GM10248 (cell line): Measurements from ENCODE around the gene ANKH.

Experiments
- CTCF ChIA-PET: fragments of 300-600 bp; sonication (Branson Sonifier 250); formaldehyde crosslinking; extraction: SDS; loops from one replicate; lab custom pipeline; 2021; ENCODE audit warnings: antibody characterized with exemption; lab: Yijun Ruan, JAX
- POLR2A ChIA-PET: fragments of 350-650 bp; sonication (Branson Sonifier 250); formaldehyde crosslinking; extraction: SDS; loops from one replicate; lab custom pipeline; 2020; ENCODE audit warnings: antibody characterized with exemption; lab: Yijun Ruan, JAX
- DNase-seq: peaks from one replicate; pipeline ENCODE4 v3.0.0; 2012; ENCODE audit errors: extremely low spot score
- TF ChIP-seq, protein P1 (sequence below): IDR thresholded peaks from 2 replicates; pipeline ENCODE4 v1.5.1; 2012; ENCODE audit warnings: mild to moderate bottlenecking, low read depth; ENCODE audit errors: extremely low read depth, missing control alignments, control extremely low read depth

Gene ANKH

DNA sequence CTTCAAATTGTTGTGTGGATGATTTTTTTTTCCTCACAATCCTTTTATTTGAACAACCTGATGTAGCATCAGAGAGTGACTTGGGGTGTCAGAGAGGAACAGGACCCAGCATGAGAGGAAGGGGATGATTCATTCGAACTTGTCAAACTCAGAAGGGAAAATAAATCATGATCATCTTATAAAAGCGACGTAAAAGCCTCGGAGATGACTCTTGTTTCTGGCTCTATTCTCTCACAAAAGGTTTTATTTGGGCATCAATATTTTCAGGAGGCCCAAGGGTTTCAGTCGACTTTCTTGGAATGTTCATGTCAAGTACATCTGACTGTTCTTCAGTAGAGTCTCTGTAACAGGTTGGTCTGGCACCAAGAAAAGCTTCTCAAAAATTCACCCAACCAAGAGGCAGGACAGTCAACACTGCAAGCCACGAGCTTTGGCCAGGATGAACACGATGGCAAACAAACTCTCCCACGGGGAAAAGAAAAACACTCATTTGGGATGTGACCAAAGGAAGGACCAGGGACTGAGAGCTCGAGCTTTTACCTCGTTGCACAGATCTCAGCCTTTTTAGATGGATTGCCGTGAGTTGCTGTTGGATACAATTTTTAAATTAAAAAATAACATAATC, 55.1 kb downstream of the ANKH start:
- TF ChIP-seq, protein P1, sequence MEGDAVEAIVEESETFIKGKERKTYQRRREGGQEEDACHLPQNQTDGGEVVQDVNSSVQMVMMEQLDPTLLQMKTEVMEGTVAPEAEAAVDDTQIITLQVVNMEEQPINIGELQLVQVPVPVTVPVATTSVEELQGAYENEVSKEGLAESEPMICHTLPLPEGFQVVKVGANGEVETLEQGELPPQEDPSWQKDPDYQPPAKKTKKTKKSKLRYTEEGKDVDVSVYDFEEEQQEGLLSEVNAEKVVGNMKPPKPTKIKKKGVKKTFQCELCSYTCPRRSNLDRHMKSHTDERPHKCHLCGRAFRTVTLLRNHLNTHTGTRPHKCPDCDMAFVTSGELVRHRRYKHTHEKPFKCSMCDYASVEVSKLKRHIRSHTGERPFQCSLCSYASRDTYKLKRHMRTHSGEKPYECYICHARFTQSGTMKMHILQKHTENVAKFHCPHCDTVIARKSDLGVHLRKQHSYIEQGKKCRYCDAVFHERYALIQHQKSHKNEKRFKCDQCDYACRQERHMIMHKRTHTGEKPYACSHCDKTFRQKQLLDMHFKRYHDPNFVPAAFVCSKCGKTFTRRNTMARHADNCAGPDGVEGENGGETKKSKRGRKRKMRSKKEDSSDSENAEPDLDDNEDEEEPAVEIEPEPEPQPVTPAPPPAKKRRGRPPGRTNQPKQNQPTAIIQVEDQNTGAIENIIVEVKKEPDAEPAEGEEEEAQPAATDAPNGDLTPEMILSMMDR: no peak
- ChIA-PET CTCF (interaction anchor here (1.4 to 2.3 kb wide), 4 partner anchors 10 to 168 kb away, joined by 3 to 6 read pairs (median 5); no protein-coding TSS in a partner anchor), POLR2A (no interaction called here)
- DNase-seq: no peak

DNA sequence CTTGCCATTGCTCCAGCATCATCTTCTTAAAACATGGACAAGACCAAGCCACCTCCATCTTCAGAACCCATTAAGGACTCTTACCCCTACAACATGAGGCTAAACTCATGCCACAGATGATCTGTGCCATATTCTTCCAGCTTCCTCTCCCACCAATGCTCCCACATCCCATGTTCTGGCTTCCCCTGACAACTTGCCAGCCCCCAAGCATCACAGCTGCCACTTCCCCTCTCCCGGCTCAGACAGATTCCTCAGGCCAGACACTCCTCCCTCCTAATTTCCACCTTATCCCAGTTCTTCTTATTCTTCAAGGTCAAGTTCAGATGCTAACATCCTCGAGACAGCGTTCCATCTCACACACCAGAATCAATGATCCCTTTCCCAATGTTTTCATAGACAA, 57.8 kb downstream of the ANKH start:
- POLR2A ChIA-PET: no interaction called here
- TF ChIP-seq, protein P1: no peak
- CTCF ChIA-PET: interaction anchor here (1.0 kb wide), 1 partner anchor 15 kb away, joined by 3 read pairs; no protein-coding TSS in a partner anchor
- DNase-seq: no peak

DNA sequence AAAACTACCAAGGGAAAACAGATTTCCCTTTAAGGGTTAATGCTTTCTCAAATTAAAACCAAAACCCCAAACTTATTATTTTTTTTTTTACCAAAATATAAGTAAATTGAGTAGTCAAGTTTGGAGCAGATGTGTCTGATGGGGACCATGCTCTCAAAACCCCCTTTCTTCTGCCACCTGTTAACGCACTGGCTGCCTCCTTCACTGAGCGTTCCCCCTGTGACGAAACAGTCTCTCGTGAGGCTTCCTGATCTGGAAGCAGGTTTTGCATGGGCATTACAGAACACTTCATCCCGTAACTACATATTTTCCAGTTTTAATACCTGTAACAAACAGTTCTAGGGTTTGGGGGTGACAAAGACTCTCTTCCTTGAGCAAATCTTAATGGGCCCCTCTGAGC, 59.4 kb downstream of the ANKH start:
- DNase-seq: no peak
- CTCF ChIA-PET: no interaction called here
- TF ChIP-seq, protein P1: no peak
- POLR2A ChIA-PET: no interaction called here

DNA sequence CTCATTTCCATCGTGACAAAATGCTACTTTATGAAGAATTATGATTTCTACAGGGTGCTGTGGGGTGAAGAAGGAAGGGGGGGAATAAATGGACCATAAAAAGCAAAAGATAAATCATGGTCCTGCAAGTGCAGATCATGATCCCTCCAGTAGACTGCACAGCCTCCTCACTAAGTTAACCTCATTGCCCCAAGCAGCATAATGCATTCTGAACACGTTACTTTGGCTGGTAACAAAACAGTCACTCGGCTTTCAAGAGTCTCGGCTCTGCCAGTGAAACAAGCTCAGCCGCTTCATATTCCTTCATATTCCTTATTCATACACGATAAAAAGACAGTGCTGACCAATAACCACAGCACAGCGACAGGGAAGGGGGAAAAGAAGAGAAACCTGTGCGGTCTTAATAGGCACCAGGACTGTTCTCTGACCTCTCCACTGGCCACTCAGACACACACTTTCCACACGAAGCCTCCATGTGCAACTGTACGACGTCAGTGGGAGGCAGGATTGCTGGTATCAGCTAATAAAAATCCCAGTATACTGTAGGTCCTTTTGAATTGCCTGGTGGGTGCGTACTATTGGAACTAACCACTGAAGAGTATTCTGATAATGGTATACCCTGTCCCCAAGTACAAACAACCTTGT, 60.5 kb downstream of the ANKH start:
- ChIA-PET CTCF (interaction anchor here (1.4 to 1.7 kb wide), 2 partner anchors 10 to 20 kb away, joined by 3 read pairs; no protein-coding TSS in a partner anchor), POLR2A (no interaction called here)
- TF ChIP-seq, protein P1: no peak
- DNase-seq: no peak

DNA sequence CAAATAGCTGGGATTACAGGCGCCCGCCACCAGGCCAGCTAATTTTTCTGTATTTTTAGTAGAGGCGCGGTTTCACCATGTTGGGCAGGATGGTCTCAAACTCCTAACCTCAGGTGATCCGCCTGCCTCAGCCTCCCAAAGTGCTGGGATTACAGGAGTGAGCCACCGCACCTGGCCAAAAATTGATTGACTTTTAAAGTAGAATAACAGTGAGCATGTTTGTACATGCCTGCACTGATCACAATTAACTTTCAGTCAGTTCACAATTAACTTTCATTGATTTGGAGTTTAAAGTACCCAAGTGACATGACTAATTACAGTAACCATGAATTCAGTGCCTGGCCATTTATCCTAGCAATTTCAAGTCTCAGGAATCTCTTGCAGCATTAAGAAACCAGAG, 61.3 kb downstream of the ANKH start:
- ChIA-PET POLR2A (no interaction called here), CTCF (interaction anchor here (0.9 to 1.9 kb wide), 6 partner anchors 8 to 197 kb away, joined by 3 to 11 read pairs (median 3); no protein-coding TSS in a partner anchor)

More for the DNA sequence above, 61.3 kb downstream of the ANKH start:
- DNase-seq: no peak
- TF ChIP-seq, protein P1: no peak
